HEK293 (cell line): Measurements from ENCODE around the gene NPAS1.

ENCODE experiments used
- CTCF ChIA-PET: fragments of 350-600 bp; formaldehyde crosslinking; extraction: SDS; loops from one replicate; lab custom pipeline; 2021; ENCODE audit warnings: antibody characterized with exemption; lab: Yijun Ruan, JAX
- POLR2A ChIA-PET: fragments of 300-600 bp; formaldehyde crosslinking; extraction: SDS; loops from one replicate; lab custom pipeline; 2020; ENCODE audit warnings: antibody characterized with exemption, inconsistent platforms; lab: Yijun Ruan, JAX
- H3K27ac ChIP-seq: fragments of 200-500 bp; sonication (Bioruptor generic); 2 replicates; pipeline ENCODE4 v1.5.1; 2014; ENCODE audit warnings: low read depth, low read length, control low read depth, inconsistent platforms; ENCODE audit errors: extremely low read depth
- H3K36me3 ChIP-seq, 2 experiments: fragments of 200-500 bp in 1 of 2; sonication (Bioruptor generic) in 1 of 2; 1 replicate in 1 of 2; 2 replicates in 1 of 2; pipeline ENCODE4 v1.5.1; 2014 to 2017; ENCODE audit warnings: inconsistent platforms in 2 of 2, low read length in 2 of 2; ENCODE audit not compliant: control insufficient read depth in 2 of 2, insufficient read depth in 1 of 2
- H3K4me1 ChIP-seq: fragments of 200-500 bp; sonication (Bioruptor generic); 2 replicates; pipeline ENCODE4 v1.5.1; 2014; ENCODE audit warnings: mild to moderate bottlenecking, low read length, inconsistent platforms; ENCODE audit not compliant: control insufficient read depth, insufficient read depth
- H3K4me3 ChIP-seq: 2 replicates; pipeline ENCODE4 v1.5.1; 2011; ENCODE audit warnings: low read depth, mild to moderate bottlenecking, control low read depth, low read length, moderate library complexity
- H3K9me3 ChIP-seq: fragments of 200-500 bp; sonication (Bioruptor generic); 2 replicates; pipeline ENCODE4 v1.5.1; 2014; ENCODE audit warnings: low read depth, low read length, inconsistent platforms; ENCODE audit not compliant: control insufficient read depth, insufficient read depth
- GLIS1 ChIP-seq: fragments of 450-650 bp; formaldehyde crosslinking; IDR thresholded peaks from 2 replicates; pipeline ENCODE4 v1.5.1; 2016; ENCODE audit warnings: missing biosample characterization, missing genetic modification characterization
- GLIS2 ChIP-seq: fragments of 450-650 bp; formaldehyde crosslinking; IDR thresholded peaks from 2 replicates; pipeline ENCODE4 v1.5.1; 2016; ENCODE audit warnings: missing biosample characterization, missing genetic modification characterization
- OSR2 ChIP-seq: fragments of 450-650 bp; formaldehyde crosslinking; IDR thresholded peaks from 2 replicates; pipeline ENCODE4 v1.5.1; 2016; ENCODE audit warnings: missing biosample characterization, missing genetic modification characterization
- SP2 ChIP-seq: fragments of 450-650 bp; formaldehyde crosslinking; IDR thresholded peaks from 2 replicates; pipeline ENCODE4 v1.5.1; 2016; ENCODE audit warnings: missing biosample characterization, missing genetic modification characterization
- ZEB2 ChIP-seq: fragments of 450-650 bp; formaldehyde crosslinking; IDR thresholded peaks from 2 replicates; pipeline ENCODE4 v1.5.1; 2016; ENCODE audit warnings: missing biosample characterization, missing genetic modification characterization
- ZFP69B ChIP-seq: fragments of 450-650 bp; formaldehyde crosslinking; IDR thresholded peaks from 2 replicates; pipeline ENCODE4 v1.5.1; 2016; ENCODE audit warnings: missing biosample characterization, missing genetic modification characterization
- ZNF24 ChIP-seq: fragments of 450-650 bp; formaldehyde crosslinking; IDR thresholded peaks from 2 replicates; pipeline ENCODE4 v1.5.1; 2016; ENCODE audit warnings: missing biosample characterization, missing genetic modification characterization
- ZNF292 ChIP-seq: fragments of 450-650 bp; formaldehyde crosslinking; IDR thresholded peaks from 2 replicates; pipeline ENCODE4 v1.5.1; 2016; ENCODE audit warnings: low read depth, missing biosample characterization, missing genetic modification characterization, borderline replicate concordance
- ZNF324 ChIP-seq: fragments of 450-650 bp; formaldehyde crosslinking; IDR thresholded peaks from 2 replicates; pipeline ENCODE4 v1.5.1; 2016; ENCODE audit warnings: missing biosample characterization, missing genetic modification characterization
- ZNF394 ChIP-seq: fragments of 450-650 bp; formaldehyde crosslinking; IDR thresholded peaks from 2 replicates; pipeline ENCODE4 v1.5.1; 2016; ENCODE audit warnings: missing biosample characterization, missing genetic modification characterization, mild to moderate bottlenecking, moderate library complexity, borderline replicate concordance
- ZNF501 ChIP-seq: fragments of 450-650 bp; formaldehyde crosslinking; IDR thresholded peaks from 2 replicates; pipeline ENCODE4 v1.5.1; 2016; ENCODE audit warnings: missing biosample characterization, missing genetic modification characterization
- ZNF548 ChIP-seq: fragments of 450-650 bp; formaldehyde crosslinking; IDR thresholded peaks from 2 replicates; pipeline ENCODE4 v1.5.1; 2016; ENCODE audit warnings: missing biosample characterization, missing genetic modification characterization
- ZNF600 ChIP-seq: fragments of 450-650 bp; formaldehyde crosslinking; IDR thresholded peaks from 2 replicates; pipeline ENCODE4 v1.5.1; 2016; ENCODE audit warnings: missing biosample characterization, missing genetic modification characterization
- ZNF654 ChIP-seq: fragments of 450-650 bp; formaldehyde crosslinking; IDR thresholded peaks from 2 replicates; pipeline ENCODE4 v1.5.1; 2016; ENCODE audit warnings: low read depth, missing biosample characterization, missing genetic modification characterization
- ZNF670 ChIP-seq: fragments of 450-650 bp; formaldehyde crosslinking; IDR thresholded peaks from 2 replicates; pipeline ENCODE4 v1.5.1; 2016; ENCODE audit warnings: missing biosample characterization, missing genetic modification characterization, low read depth
- ZNF76 ChIP-seq: fragments of 450-650 bp; formaldehyde crosslinking; IDR thresholded peaks from 2 replicates; pipeline ENCODE4; 2016; ENCODE audit warnings: low read depth, missing biosample characterization, missing genetic modification characterization, borderline replicate concordance
- ZNF792 ChIP-seq: fragments of 450-650 bp; formaldehyde crosslinking; IDR thresholded peaks from 2 replicates; pipeline ENCODE4 v1.5.1; 2016; ENCODE audit warnings: missing biosample characterization, missing genetic modification characterization
- TF ChIP-seq, protein P1 (sequence below): fragments of 450-650 bp; formaldehyde crosslinking; IDR thresholded peaks from 2 replicates; pipeline ENCODE4 v1.5.1; 2016; ENCODE audit warnings: missing biosample characterization, missing genetic modification characterization, borderline replicate concordance
- TF ChIP-seq, protein P2 (sequence below): fragments of 450-650 bp; formaldehyde crosslinking; conservative IDR thresholded peaks from 2 replicates; pipeline ENCODE4 v1.5.1; 2016; ENCODE audit warnings: low read depth, missing biosample characterization, missing genetic modification characterization
- TF ChIP-seq, protein P3 (sequence below): fragments of 450-650 bp; formaldehyde crosslinking; IDR thresholded peaks from 2 replicates; pipeline ENCODE4 v1.5.1; 2016; ENCODE audit warnings: missing biosample characterization, missing genetic modification characterization
- TF ChIP-seq, protein P4 (sequence below): fragments of 450-650 bp; formaldehyde crosslinking; IDR thresholded peaks from 2 replicates; pipeline ENCODE4 v1.5.1; 2016; ENCODE audit warnings: missing biosample characterization, missing genetic modification characterization

Gene NPAS1

DNA sequence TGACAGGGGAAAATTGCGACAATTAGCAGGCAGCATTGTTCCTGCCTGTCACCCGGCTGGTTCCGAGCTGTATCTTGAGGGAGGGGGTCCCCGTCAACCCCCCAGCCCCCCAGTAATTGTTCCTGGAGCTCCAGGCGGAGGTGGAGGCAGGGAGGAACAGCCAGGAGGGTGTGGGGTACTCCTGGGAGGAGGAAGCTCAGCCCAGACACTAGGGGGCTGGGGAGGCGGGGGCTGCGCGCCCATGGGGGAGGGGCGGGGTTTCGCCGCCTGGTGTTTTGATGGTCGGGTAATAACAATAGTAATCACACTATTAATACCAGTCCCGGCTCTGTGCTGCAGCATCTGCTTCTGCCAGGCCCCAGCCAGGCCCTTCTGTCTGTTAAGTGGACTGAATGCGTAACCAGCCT, 8.6 kb downstream of the NPAS1 start (continued):
- TF ChIP-seq, protein P1, sequence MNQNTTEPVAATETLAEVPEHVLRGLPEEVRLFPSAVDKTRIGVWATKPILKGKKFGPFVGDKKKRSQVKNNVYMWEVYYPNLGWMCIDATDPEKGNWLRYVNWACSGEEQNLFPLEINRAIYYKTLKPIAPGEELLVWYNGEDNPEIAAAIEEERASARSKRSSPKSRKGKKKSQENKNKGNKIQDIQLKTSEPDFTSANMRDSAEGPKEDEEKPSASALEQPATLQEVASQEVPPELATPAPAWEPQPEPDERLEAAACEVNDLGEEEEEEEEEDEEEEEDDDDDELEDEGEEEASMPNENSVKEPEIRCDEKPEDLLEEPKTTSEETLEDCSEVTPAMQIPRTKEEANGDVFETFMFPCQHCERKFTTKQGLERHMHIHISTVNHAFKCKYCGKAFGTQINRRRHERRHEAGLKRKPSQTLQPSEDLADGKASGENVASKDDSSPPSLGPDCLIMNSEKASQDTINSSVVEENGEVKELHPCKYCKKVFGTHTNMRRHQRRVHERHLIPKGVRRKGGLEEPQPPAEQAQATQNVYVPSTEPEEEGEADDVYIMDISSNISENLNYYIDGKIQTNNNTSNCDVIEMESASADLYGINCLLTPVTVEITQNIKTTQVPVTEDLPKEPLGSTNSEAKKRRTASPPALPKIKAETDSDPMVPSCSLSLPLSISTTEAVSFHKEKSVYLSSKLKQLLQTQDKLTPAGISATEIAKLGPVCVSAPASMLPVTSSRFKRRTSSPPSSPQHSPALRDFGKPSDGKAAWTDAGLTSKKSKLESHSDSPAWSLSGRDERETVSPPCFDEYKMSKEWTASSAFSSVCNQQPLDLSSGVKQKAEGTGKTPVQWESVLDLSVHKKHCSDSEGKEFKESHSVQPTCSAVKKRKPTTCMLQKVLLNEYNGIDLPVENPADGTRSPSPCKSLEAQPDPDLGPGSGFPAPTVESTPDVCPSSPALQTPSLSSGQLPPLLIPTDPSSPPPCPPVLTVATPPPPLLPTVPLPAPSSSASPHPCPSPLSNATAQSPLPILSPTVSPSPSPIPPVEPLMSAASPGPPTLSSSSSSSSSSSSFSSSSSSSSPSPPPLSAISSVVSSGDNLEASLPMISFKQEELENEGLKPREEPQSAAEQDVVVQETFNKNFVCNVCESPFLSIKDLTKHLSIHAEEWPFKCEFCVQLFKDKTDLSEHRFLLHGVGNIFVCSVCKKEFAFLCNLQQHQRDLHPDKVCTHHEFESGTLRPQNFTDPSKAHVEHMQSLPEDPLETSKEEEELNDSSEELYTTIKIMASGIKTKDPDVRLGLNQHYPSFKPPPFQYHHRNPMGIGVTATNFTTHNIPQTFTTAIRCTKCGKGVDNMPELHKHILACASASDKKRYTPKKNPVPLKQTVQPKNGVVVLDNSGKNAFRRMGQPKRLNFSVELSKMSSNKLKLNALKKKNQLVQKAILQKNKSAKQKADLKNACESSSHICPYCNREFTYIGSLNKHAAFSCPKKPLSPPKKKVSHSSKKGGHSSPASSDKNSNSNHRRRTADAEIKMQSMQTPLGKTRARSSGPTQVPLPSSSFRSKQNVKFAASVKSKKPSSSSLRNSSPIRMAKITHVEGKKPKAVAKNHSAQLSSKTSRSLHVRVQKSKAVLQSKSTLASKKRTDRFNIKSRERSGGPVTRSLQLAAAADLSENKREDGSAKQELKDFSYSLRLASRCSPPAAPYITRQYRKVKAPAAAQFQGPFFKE (tag by site-specific recombination), result no peak

DNA sequence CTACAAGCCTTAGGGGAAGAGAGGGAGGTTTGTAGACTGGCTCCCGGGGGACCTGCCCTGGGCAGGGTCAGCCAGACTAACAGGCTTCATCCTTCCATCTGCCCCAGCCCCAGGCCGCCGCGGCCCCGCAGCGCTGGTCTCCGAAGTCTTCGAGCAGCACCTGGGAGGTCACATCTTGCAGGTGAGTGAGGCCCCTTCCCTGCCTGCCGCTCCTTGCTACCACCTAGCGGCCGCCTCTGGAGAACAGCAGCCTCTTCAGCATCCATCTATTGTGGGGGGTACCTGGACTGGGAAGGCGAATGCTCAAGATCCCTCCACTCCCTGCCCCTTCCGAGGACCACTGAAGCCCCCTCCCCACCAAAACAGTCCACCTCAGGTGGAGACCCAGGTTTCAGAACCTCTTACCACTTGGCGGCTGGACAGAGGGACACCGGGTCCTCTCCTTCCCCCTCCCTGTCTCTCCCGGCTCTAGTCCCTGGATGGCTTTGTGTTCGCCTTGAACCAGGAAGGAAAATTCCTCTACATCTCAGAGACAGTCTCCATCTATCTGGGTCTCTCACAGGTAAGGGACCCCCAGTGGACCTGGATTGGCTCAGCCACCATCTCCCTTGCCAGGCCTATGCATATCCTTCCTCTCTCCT, 12.7 kb downstream of the NPAS1 start:
- no peak overlapping the region for H3K27ac ChIP-seq
- peaks cover 16% of the 10 kb centered on the region for H3K4me1 ChIP-seq
- no peaks in the 10 kb centered on the region for H3K9me3 ChIP-seq
- H3K36me3 ChIP-seq, result no peaks in the 10 kb centered on the region; a peak in 1 of 3 replicates
- H3K4me3 ChIP-seq, result no peak overlapping the region
- CTCF ChIA-PET, result interaction anchor here (0.5 to 7.2 kb wide), 5 partner anchors 19 to 181 kb away, joined by 3 to 72 read pairs (median 5); no protein-coding TSS in a partner anchor
- POLR2A ChIA-PET, result no interaction called here
- TF ChIP-seq SP2, result no peak
- TF ChIP-seq ZFP69B (tag by site-specific recombination), result no peak
- TF ChIP-seq ZNF394 (tag by site-specific recombination), result no peak
- 0 out of 2 replicates have a peak, but pooled peaks have one; percentile 8 for TF ChIP-seq ZNF792 (tag by site-specific recombination)
- TF ChIP-seq ZNF76 (tag by site-specific recombination), result no peak
- TF ChIP-seq ZNF292 (tag by site-specific recombination), result no peak
- 0 out of 2 replicates have a peak, but pooled peaks have one; percentile 38 for TF ChIP-seq ZNF501 (tag by site-specific recombination)
- TF ChIP-seq, protein P2, sequence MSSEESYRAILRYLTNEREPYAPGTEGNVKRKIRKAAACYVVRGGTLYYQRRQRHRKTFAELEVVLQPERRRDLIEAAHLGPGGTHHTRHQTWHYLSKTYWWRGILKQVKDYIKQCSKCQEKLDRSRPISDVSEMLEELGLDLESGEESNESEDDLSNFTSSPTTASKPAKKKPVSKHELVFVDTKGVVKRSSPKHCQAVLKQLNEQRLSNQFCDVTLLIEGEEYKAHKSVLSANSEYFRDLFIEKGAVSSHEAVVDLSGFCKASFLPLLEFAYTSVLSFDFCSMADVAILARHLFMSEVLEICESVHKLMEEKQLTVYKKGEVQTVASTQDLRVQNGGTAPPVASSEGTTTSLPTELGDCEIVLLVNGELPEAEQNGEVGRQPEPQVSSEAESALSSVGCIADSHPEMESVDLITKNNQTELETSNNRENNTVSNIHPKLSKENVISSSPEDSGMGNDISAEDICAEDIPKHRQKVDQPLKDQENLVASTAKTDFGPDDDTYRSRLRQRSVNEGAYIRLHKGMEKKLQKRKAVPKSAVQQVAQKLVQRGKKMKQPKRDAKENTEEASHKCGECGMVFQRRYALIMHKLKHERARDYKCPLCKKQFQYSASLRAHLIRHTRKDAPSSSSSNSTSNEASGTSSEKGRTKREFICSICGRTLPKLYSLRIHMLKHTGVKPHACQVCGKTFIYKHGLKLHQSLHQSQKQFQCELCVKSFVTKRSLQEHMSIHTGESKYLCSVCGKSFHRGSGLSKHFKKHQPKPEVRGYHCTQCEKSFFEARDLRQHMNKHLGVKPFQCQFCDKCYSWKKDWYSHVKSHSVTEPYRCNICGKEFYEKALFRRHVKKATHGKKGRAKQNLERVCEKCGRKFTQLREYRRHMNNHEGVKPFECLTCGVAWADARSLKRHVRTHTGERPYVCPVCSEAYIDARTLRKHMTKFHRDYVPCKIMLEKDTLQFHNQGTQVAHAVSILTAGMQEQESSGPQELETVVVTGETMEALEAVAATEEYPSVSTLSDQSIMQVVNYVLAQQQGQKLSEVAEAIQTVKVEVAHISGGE (tag by site-specific recombination), result no peak
- TF ChIP-seq ZNF324 (tag by site-specific recombination), result no peak
- peak; percentile 73 for TF ChIP-seq ZEB2 (tag by site-specific recombination)
- TF ChIP-seq, protein P3, sequence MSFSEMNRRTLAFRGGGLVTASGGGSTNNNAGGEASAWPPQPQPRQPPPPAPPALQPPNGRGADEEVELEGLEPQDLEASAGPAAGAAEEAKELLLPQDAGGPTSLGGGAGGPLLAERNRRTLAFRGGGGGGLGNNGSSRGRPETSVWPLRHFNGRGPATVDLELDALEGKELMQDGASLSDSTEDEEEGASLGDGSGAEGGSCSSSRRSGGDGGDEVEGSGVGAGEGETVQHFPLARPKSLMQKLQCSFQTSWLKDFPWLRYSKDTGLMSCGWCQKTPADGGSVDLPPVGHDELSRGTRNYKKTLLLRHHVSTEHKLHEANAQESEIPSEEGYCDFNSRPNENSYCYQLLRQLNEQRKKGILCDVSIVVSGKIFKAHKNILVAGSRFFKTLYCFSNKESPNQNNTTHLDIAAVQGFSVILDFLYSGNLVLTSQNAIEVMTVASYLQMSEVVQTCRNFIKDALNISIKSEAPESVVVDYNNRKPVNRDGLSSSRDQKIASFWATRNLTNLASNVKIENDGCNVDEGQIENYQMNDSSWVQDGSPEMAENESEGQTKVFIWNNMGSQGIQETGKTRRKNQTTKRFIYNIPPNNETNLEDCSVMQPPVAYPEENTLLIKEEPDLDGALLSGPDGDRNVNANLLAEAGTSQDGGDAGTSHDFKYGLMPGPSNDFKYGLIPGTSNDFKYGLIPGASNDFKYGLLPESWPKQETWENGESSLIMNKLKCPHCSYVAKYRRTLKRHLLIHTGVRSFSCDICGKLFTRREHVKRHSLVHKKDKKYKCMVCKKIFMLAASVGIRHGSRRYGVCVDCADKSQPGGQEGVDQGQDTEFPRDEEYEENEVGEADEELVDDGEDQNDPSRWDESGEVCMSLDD (tag by site-specific recombination), result peak; percentile 42; the same call in 1 of the 2 replicates
- TF ChIP-seq GLIS1 (tag by site-specific recombination), result peak; percentile 64
- no peak for TF ChIP-seq ZNF548 (tag by site-specific recombination)
- no peak for TF ChIP-seq OSR2 (tag by site-specific recombination)
- no peak for TF ChIP-seq ZNF24 (tag by site-specific recombination)
- peak; percentile 26; the same call in 1 of the 2 replicates for TF ChIP-seq ZNF654
- TF ChIP-seq, protein P4, sequence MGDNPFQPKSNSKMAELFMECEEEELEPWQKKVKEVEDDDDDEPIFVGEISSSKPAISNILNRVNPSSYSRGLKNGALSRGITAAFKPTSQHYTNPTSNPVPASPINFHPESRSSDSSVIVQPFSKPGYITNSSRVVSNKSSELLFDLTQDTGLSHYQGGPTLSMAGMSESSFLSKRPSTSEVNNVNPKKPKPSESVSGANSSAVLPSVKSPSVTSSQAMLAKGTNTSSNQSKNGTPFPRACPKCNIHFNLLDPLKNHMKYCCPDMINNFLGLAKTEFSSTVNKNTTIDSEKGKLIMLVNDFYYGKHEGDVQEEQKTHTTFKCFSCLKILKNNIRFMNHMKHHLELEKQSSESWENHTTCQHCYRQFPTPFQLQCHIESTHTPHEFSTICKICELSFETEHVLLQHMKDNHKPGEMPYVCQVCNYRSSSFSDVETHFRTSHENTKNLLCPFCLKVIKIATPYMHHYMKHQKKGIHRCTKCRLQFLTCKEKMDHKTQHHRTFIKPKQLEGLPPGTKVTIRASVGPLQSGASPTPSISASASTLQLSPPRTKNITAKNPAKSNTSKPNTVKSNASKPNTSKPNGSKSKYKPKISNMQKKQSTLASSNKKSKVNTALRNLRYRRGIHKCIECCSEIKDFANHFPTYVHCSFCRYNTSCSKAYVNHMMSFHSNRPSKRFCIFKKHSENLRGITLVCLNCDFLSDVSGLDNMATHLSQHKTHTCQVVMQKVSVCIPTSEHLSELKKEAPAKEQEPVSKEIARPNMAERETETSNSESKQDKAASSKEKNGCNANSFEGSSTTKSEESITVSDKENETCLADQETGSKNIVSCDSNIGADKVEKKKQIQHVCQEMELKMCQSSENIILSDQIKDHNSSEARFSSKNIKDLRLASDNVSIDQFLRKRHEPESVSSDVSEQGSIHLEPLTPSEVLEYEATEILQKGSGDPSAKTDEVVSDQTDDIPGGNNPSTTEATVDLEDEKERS (tag by site-specific recombination), result no peak
- TF ChIP-seq ZNF600 (tag by site-specific recombination), result no peak
- no peak for TF ChIP-seq ZNF670 (tag by site-specific recombination)
- peak; percentile 49; the same call in 1 of the 2 replicates for TF ChIP-seq GLIS2 (tag by site-specific recombination)
